ENCODE measurements around the gene HPCAL1.

- no peak for TF ChIP-seq USF1 (IDR thresholded peaks at IDR 0.05)
- TF ChIP-seq CEBPB (IDR thresholded peaks at IDR 0.05): no peak
- TF ChIP-seq REST (IDR thresholded peaks at IDR 0.05; ENCODE audit: low read depth): no peak
- TF ChIP-seq TAF1 (IDR thresholded peaks at IDR 0.05; ENCODE audit: low read depth): no peak
- no peak for TF ChIP-seq RAD21 (IDR thresholded peaks at IDR 0.05; ENCODE audit: low read depth)
These were observed 22.7 kb upstream of the HPCAL1 start for GRCh38 chr2:10279946-10280463.
